ENCODE results near the gene TNRC6A. TPM values are rescaled to one million over a fixed set of nuclear protein-coding genes. Genes with fewer than 3 reads are reported as not detected.
"Not testable (repeated sequence)": the region's sequence is repeated elsewhere in the genome, so short reads cannot be mapped to it uniquely, and the experiment has no call there.

TNRC6A gene
- total RNA-seq, 1 experiment from 2014 or later = 29.9 TPM

GRCh38 chr16:24810951-24811843 lies 81.7 kb downstream of the TNRC6A start:
- DNase-seq (ENCODE audit: low read depth) = no peak

- not testable (repeated sequence) for DNase-seq (ENCODE audit: low read depth)
Observed at GRCh38 chr16:24812813-24813212, 83.4 kb downstream of the TNRC6A start.

GRCh38 chr16:24815021-24815420 lies 85.6 kb downstream of the TNRC6A start:
- no peak for DNase-seq (ENCODE audit: low read depth)

- DNase-seq (ENCODE audit: low read depth) = no peak
Observed at GRCh38 chr16:24816688-24817087, 87.2 kb downstream of the TNRC6A start.

DNA sequence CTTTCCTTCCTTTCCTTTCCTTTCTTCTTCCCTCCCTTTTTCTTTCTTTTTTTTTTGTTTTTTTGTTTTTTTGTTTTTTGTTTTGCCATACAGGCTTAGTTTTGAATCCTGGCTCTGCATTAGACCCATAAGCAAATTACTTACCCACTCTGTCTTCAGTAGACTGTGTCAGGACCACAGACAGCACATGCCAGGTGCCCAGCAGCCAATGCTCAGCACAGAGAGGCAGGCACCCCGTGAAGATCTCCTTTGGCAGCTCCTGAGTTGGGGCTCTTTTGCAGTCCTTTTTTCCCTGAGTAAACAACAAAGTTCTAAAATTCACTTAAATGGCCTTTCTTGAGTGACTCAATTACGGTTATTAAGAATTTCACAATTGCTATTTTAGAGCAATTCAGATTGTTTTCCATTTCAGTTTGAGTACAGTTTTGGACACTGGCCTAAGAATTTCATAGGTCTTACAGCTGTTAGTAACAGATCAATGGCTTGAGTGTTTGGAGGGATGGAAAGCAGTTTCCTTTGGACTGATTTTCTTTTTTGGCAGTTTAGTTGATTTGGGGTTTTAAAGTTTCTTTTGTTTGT lies 90.1 kb downstream of the TNRC6A start:
- no peak for DNase-seq (ENCODE audit: low read depth)

DNA sequence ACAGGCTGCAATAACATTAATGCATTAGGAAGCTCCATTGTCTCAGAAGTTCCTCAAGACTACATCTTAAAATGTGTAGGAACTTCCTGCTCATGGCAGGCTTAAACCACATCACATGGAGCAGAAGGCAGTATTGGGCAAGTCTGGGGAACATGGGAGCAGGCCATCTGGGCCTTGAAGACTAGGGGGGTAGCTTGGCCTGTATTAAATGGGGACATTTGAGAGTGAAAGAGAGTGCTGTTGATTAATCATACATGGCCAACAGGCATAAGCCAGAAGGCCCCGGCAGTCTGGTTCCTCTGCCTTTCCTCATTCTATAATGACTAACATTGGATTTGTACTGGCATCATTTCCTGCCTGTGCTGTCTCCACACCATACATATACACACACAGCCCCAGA lies 91.1 kb downstream of the TNRC6A start:
- peak; percentile 64 for DNase-seq (ENCODE audit: low read depth)

GRCh38 chr16:24821129-24821528 lies 91.7 kb downstream of the TNRC6A start:
- no peak for DNase-seq (ENCODE audit: low read depth)

DNA sequence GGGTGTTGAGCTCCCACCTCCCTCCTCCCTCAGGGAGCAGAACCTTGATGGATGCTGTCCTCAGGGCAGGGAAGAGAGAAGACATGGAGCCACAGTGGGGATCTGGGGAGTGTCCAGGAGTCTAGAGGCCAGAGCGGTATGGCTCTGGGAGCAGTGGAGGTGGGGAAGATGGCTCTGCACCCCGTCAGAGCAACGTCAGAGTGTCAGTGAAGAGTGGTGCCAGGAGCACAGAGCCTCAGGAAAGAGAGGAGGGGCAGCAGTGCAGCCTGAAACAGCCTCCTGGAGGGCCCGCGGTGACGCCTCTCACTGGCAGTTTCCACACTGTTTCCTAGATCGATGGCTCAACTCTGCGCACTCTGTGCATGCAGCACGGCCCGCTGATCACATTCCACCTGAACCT lies 93.1 kb downstream of the TNRC6A start:
- DNase-seq (ENCODE audit: low read depth) = no peak

- no peak for DNase-seq (ENCODE audit: low read depth)
Observed at GRCh38 chr16:24822974-24823373, 93.5 kb downstream of the TNRC6A start.

- no peak for DNase-seq (ENCODE audit: low read depth)
Observed at GRCh38 chr16:24825696-24826095, 96.2 kb downstream of the TNRC6A start.

GRCh38 chr16:24826096-24826690 lies 96.7 kb downstream of the TNRC6A start:
- DNase-seq (ENCODE audit: low read depth) = no peak

- no peak for DNase-seq (ENCODE audit: low read depth)
Observed at GRCh38 chr16:24826817-24827566, 97.5 kb downstream of the TNRC6A start.

DNA sequence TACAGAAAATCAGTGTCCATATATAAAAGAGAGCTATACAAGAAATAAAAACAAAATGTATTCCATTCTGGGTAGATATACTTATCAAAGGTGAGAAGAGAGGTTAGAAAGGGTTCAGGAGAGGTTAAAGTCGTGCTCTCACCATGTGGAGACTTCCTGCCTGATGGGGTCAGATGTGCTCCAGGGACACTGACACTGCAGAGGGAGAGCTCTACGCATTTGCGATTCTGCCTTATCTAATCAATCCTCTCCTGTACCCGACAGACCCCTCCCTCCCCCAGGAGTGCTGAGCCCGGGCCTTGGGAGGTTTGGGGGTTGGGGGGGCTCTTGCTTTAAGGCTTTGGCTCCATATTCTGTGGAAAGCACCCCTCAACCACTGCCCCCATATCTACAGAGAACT lies 99.7 kb downstream of the TNRC6A start:
- DNase-seq (ENCODE audit: low read depth) = no peak

GRCh38 chr16:24833352-24833751 lies 103.9 kb downstream of the TNRC6A start:
- no peak for DNase-seq (ENCODE audit: low read depth)

- DNase-seq (ENCODE audit: low read depth) = peak; percentile 60
Observed at GRCh38 chr16:24834459-24835335, 105.2 kb downstream of the TNRC6A start.

GRCh38 chr16:24836836-24837235 lies 107.4 kb downstream of the TNRC6A start:
- no peak for DNase-seq (ENCODE audit: low read depth)

DNA sequence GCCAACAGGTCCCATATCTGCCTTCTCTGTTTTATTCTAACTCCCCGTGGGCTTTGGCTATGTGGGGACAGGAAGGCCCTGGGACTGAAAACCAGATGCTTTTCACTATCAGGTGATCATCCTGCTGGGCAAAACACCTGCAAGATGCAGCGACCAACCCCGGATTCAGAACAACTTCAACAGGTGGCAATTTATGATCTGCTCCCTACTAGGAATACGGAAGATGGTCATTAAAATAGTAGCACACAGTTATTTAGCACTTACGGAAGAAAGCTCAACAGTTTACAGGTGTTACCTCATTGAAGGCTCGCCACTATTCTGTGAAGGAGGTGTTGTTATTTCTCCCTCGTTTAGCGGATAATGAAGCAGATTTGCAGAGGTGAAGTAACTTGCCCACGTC lies 108.5 kb downstream of the TNRC6A start:
- DNase-seq (ENCODE audit: low read depth) = no peak

DNA sequence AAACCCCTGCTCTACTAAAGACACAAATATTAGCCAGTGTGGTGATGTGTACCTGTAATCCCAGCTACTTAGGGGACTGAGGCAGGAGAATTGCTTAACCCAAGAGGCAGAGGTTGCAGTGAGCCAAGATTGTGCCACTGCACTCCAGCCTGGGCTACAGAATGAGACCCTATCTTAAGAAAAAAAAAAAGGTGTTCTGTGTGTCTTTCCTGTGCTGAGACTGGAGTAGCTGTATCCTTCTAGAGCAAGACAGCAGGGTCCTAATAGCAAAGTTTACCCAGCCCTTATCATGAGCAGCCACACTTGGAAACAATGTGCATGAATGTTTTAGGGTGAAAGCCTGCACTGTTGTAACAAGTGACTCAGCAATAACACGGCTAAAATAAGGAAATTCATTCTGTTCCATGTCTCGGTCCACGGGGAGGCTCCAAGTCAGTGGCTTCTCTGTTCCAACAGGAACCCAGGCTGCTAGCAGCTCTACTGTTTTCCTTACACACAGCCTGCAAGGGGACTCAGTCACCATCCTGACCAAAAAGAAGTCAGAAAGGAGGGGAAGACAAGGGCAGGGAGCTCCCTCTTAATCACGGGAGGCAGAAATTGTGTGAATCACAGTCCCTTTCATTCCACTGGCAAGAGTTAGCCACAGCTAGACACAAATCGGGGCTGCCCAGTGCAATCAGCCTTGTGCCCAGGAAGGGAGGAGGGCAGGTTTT lies 109.3 kb downstream of the TNRC6A start:
- DNase-seq (ENCODE audit: low read depth) = peak; percentile 65

GRCh38 chr16:24839347-24839972 lies 110.0 kb downstream of the TNRC6A start:
- no peak for DNase-seq (ENCODE audit: low read depth)

DNA sequence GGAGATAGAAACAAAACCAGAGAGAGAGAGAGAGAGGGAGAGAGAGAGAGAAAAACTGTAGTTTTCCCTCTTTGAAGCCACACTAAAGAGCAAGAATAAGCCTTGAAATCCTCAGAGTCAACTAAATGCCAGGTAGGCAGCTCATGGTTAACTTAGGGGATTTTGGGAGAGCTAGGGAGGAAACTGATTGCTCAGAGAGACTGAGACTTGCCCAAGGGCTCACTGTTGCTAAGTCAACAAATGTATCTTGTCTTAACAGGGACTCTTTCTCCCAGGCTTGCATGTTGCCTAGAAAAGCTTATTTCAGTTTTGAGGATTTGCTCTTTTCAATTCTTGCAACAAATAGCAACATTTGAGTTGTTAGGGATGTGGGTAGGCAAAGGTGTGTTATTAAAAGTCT lies 111.8 kb downstream of the TNRC6A start:
- no peak for DNase-seq (ENCODE audit: low read depth)

All from HT1080 (cell line).